Measurements from ENCODE around the gene TFDP1.

Gene TFDP1

GRCh38 chr13:113609616-113610015, 25.1 kb downstream of the TFDP1 start:
- Histone ChIP-seq H2BK5ac (ENCODE audit: low read length) (peak overlapping the region; percentile 67), H3K4me1 (ENCODE audit: control insufficient read depth in 2 of 2, insufficient read depth in 1 of 2, low read depth in 1 of 2, low read length in 2 of 2) (peaks cover 0 to 8% of the 10 kb centered on the region in 2 donors), H3K18ac (ENCODE audit: low read length) (peak overlapping the region; percentile 69), H3K9ac (ENCODE audit: low read depth, low read length, poor library complexity) (no peak overlapping the region), H2AK5ac (ENCODE audit: low read depth, low read length) (no peak overlapping the region), H3K27me3 (ENCODE audit: control insufficient read depth in 3 of 3, insufficient read depth in 3 of 3, low read depth in 1 of 3, low read length in 3 of 3) (peaks cover 0 to 1% (median 0%) of the 10 kb centered on the region in 3 experiments), H4K91ac (ENCODE audit: low read depth, low read length, poor library complexity) (no peak overlapping the region), H2AFZ (ENCODE audit: low read length) (no peak overlapping the region), H3K14ac (ENCODE audit: low read length) (no peak overlapping the region), H3K4me2 (ENCODE audit: insufficient read depth, low read length, poor library complexity, severe bottlenecking) (no peak overlapping the region), H3K79me1 (ENCODE audit: low read depth, low read length) (peaks cover 45% of the 10 kb centered on the region), H2BK15ac (ENCODE audit: low read length) (no peak overlapping the region), H4K8ac (ENCODE audit: low read depth, low read length) (no peak overlapping the region), H3K27ac (replicated peaks; ENCODE audit: low read length) (no peak overlapping the region), H3K9me3 (replicated peaks in 1 of 2; ENCODE audit: control insufficient read depth in 2 of 2, insufficient read depth in 1 of 2, low read depth in 1 of 2, low read length in 2 of 2) (peaks cover 9 to 11% of the 10 kb centered on the region in 2 donors), H3K23ac (ENCODE audit: low read depth, low read length, poor library complexity) (no peak overlapping the region), H3K4me3 (ENCODE audit: low read length in 2 of 2) (no peak overlapping the region), H3K4ac (ENCODE audit: low read length) (no peak overlapping the region), H2BK12ac (ENCODE audit: low read length) (no peak overlapping the region), H3K36me3 (replicated peaks in 1 of 2; ENCODE audit: control insufficient read depth in 2 of 2, insufficient read depth in 2 of 2, low read length in 2 of 2) (peaks cover 43 to 98% of the 10 kb centered on the region in 2 donors), H2BK120ac (ENCODE audit: low read depth, low read length) (no peak overlapping the region)
- no peak for DNase-seq (ENCODE audit: low spot score)
- no CpG with 5 or more reads among the region's 13 CpGs for WGBS, 2 donors (ENCODE audit: extremely low coverage in 2 of 2, insufficient read length in 2 of 2, insufficient replicate concordance in 1 of 2)

GRCh38 chr13:113610266-113610665, 25.7 kb downstream of the TFDP1 start:
- Histone ChIP-seq H3K4me3 (ENCODE audit: low read length in 2 of 2) (peak overlapping the region in 1 of 2 donors; percentile 67), H3K9ac (ENCODE audit: low read depth, low read length, poor library complexity) (peak overlapping the region; percentile 14), H3K27ac (replicated peaks; ENCODE audit: low read length) (no peak overlapping the region), H3K27me3 (ENCODE audit: control insufficient read depth in 3 of 3, insufficient read depth in 3 of 3, low read depth in 1 of 3, low read length in 3 of 3) (peaks cover 0 to 1% (median 0%) of the 10 kb centered on the region in 3 experiments), H3K4me1 (ENCODE audit: control insufficient read depth in 2 of 2, insufficient read depth in 1 of 2, low read depth in 1 of 2, low read length in 2 of 2) (peaks cover 0 to 8% of the 10 kb centered on the region in 2 donors), H4K8ac (ENCODE audit: low read depth, low read length) (peak overlapping the region; percentile 52), H3K79me1 (ENCODE audit: low read depth, low read length) (peaks cover 47% of the 10 kb centered on the region), H3K9me3 (replicated peaks in 1 of 2; ENCODE audit: control insufficient read depth in 2 of 2, insufficient read depth in 1 of 2, low read depth in 1 of 2, low read length in 2 of 2) (peaks cover 4 to 9% of the 10 kb centered on the region in 2 donors), H3K4ac (ENCODE audit: low read length) (no peak overlapping the region), H3K23ac (ENCODE audit: low read depth, low read length, poor library complexity) (peak overlapping the region; percentile 12), H4K91ac (ENCODE audit: low read depth, low read length, poor library complexity) (peak overlapping the region; percentile 69), H2BK15ac (ENCODE audit: low read length) (no peak overlapping the region), H2BK5ac (ENCODE audit: low read length) (no peak overlapping the region), H2AFZ (ENCODE audit: low read length) (no peak overlapping the region), H3K36me3 (replicated peaks in 1 of 2; ENCODE audit: control insufficient read depth in 2 of 2, insufficient read depth in 2 of 2, low read length in 2 of 2) (peaks cover 46 to 98% of the 10 kb centered on the region in 2 donors), H2AK5ac (ENCODE audit: low read depth, low read length) (no peak overlapping the region), H2BK12ac (ENCODE audit: low read length) (peak overlapping the region; percentile 82), H3K4me2 (ENCODE audit: insufficient read depth, low read length, poor library complexity, severe bottlenecking) (no peak overlapping the region), H3K14ac (ENCODE audit: low read length) (no peak overlapping the region), H2BK120ac (ENCODE audit: low read depth, low read length) (no peak overlapping the region), H3K18ac (ENCODE audit: low read length) (peak overlapping the region; percentile 49)
- no peak for DNase-seq (ENCODE audit: low spot score)
- WGBS, 2 donors (ENCODE audit: extremely low coverage in 2 of 2, insufficient read length in 2 of 2, insufficient replicate concordance in 1 of 2), result no CpG with 5 or more reads among the region's 19 CpGs

- Histone ChIP-seq H3K27ac (replicated peaks; ENCODE audit: low read length) (no peak overlapping the region), H3K36me3 (replicated peaks in 1 of 2; ENCODE audit: control insufficient read depth in 2 of 2, insufficient read depth in 2 of 2, low read length in 2 of 2) (peaks cover 39 to 87% of the 10 kb centered on the region in 2 donors), H3K23ac (ENCODE audit: low read depth, low read length, poor library complexity) (no peak overlapping the region), H3K27me3 (ENCODE audit: control insufficient read depth in 3 of 3, insufficient read depth in 3 of 3, low read depth in 1 of 3, low read length in 3 of 3) (peaks cover 0 to 1% (median 0%) of the 10 kb centered on the region in 3 experiments), H3K18ac (ENCODE audit: low read length) (no peak overlapping the region), H3K4me2 (ENCODE audit: insufficient read depth, low read length, poor library complexity, severe bottlenecking) (no peak overlapping the region), H2AK5ac (ENCODE audit: low read depth, low read length) (no peak overlapping the region), H4K8ac (ENCODE audit: low read depth, low read length) (no peak overlapping the region), H3K9ac (ENCODE audit: low read depth, low read length, poor library complexity) (peak overlapping the region; percentile 30), H2AFZ (ENCODE audit: low read length) (no peak overlapping the region), H3K4me1 (ENCODE audit: control insufficient read depth in 2 of 2, insufficient read depth in 1 of 2, low read depth in 1 of 2, low read length in 2 of 2) (peaks cover 9 to 17% of the 10 kb centered on the region in 2 donors), H3K14ac (ENCODE audit: low read length) (no peak overlapping the region), H2BK12ac (ENCODE audit: low read length) (no peak overlapping the region), H2BK120ac (ENCODE audit: low read depth, low read length) (no peak overlapping the region), H3K4ac (ENCODE audit: low read length) (no peak overlapping the region), H3K79me1 (ENCODE audit: low read depth, low read length) (peaks cover 39% of the 10 kb centered on the region), H4K91ac (ENCODE audit: low read depth, low read length, poor library complexity) (no peak overlapping the region), H2BK5ac (ENCODE audit: low read length) (no peak overlapping the region), H2BK15ac (ENCODE audit: low read length) (no peak overlapping the region), H3K4me3 (ENCODE audit: low read length in 2 of 2) (no peak overlapping the region), H3K9me3 (replicated peaks in 1 of 2; ENCODE audit: control insufficient read depth in 2 of 2, insufficient read depth in 1 of 2, low read depth in 1 of 2, low read length in 2 of 2) (peaks cover 0 to 6% of the 10 kb centered on the region in 2 donors)
- WGBS, 2 donors (ENCODE audit: extremely low coverage in 2 of 2, insufficient read length in 2 of 2, insufficient replicate concordance in 1 of 2), result no CpG with 5 or more reads among the region's 5 CpGs
- DNase-seq (ENCODE audit: low spot score), result no peak
Measured at GRCh38 chr13:113611996-113612395, 27.4 kb downstream of the TFDP1 start.

GRCh38 chr13:113612607-113613006, 28.1 kb downstream of the TFDP1 start:
- Histone ChIP-seq H3K4me1 (ENCODE audit: control insufficient read depth in 2 of 2, insufficient read depth in 1 of 2, low read depth in 1 of 2, low read length in 2 of 2) (peaks cover 10 to 21% of the 10 kb centered on the region in 2 donors), H2AFZ (ENCODE audit: low read length) (no peak overlapping the region), H3K9me3 (replicated peaks in 1 of 2; ENCODE audit: control insufficient read depth in 2 of 2, insufficient read depth in 1 of 2, low read depth in 1 of 2, low read length in 2 of 2) (peaks cover 0 to 6% of the 10 kb centered on the region in 2 donors), H3K36me3 (replicated peaks in 1 of 2; ENCODE audit: control insufficient read depth in 2 of 2, insufficient read depth in 2 of 2, low read length in 2 of 2) (peaks cover 39 to 87% of the 10 kb centered on the region in 2 donors), H3K18ac (ENCODE audit: low read length) (no peak overlapping the region), H2BK15ac (ENCODE audit: low read length) (no peak overlapping the region), H3K23ac (ENCODE audit: low read depth, low read length, poor library complexity) (no peak overlapping the region), H3K4me3 (ENCODE audit: low read length in 2 of 2) (no peak overlapping the region), H3K27me3 (ENCODE audit: control insufficient read depth in 3 of 3, insufficient read depth in 3 of 3, low read depth in 1 of 3, low read length in 3 of 3) (peaks cover 0 to 1% (median 0%) of the 10 kb centered on the region in 3 experiments), H3K4me2 (ENCODE audit: insufficient read depth, low read length, poor library complexity, severe bottlenecking) (no peak overlapping the region), H2BK120ac (ENCODE audit: low read depth, low read length) (no peak overlapping the region), H3K9ac (ENCODE audit: low read depth, low read length, poor library complexity) (no peak overlapping the region), H4K91ac (ENCODE audit: low read depth, low read length, poor library complexity) (no peak overlapping the region), H2AK5ac (ENCODE audit: low read depth, low read length) (no peak overlapping the region), H2BK5ac (ENCODE audit: low read length) (no peak overlapping the region), H3K4ac (ENCODE audit: low read length) (no peak overlapping the region), H4K8ac (ENCODE audit: low read depth, low read length) (no peak overlapping the region), H2BK12ac (ENCODE audit: low read length) (no peak overlapping the region), H3K27ac (replicated peaks; ENCODE audit: low read length) (no peak overlapping the region), H3K14ac (ENCODE audit: low read length) (no peak overlapping the region), H3K79me1 (ENCODE audit: low read depth, low read length) (peaks cover 36% of the 10 kb centered on the region)
- no CpG with 5 or more reads among the region's 10 CpGs for WGBS, 2 donors (ENCODE audit: extremely low coverage in 2 of 2, insufficient read length in 2 of 2, insufficient replicate concordance in 1 of 2)
- DNase-seq (ENCODE audit: low spot score), result no peak

Measured in neuronal stem cell (in vitro differentiated cells).